ENCODE data around the gene CDCA5.
A peak's percentile ranks its signal among the peaks of the same experiment; 100 is the strongest.
"Not testable (repeated sequence)": the region's sequence is repeated elsewhere in the genome, so short reads cannot be mapped to it uniquely, and the experiment has no call there.

Gene CDCA5

GRCh38 chr11:65124480-65125196 is 40.8 kb upstream of the CDCA5 start:
- TF ChIP-seq CTCF (IDR thresholded peaks at IDR 0.05), result no peak
- Histone ChIP-seq H3K4me3 (no peak overlapping the region), H3K27ac (no peak overlapping the region)
- peak; percentile 56 for DNase-seq (ENCODE audit: low spot score)

- Histone ChIP-seq H3K4me3 (peak within 1 kb of the TSS; percentile 77), H3K27ac (peak within 1 kb of the TSS; percentile 92 to 97)
- peak; percentile 98 for DNase-seq (ENCODE audit: low spot score)
- no peak for TF ChIP-seq CTCF (IDR thresholded peaks at IDR 0.05)
These were observed 38.2 kb upstream of the CDCA5 start, which contains the start of the genes FAU and MRPL49 for GRCh38 chr11:65121865-65122696. Gene FAU (minus strand): TSS chr11:65122134. CDS start chr11:65121813, 321 bp downstream. Gene MRPL49 (plus strand): TSS chr11:65122321. CDS start chr11:65122347, 26 bp downstream.

- no peak for TF ChIP-seq CTCF (IDR thresholded peaks at IDR 0.05)
- peak overlapping the region; percentile 77 for H3K4me3 ChIP-seq
- no peak for DNase-seq (ENCODE audit: low spot score)
- H3K27ac ChIP-seq, result peak overlapping the region; percentile 92 to 97
These were observed 37.6 kb upstream of the CDCA5 start for GRCh38 chr11:65121447-65121864.

GRCh38 chr11:65120831-65121230 is 37.0 kb upstream of the CDCA5 start:
- TF ChIP-seq CTCF (IDR thresholded peaks at IDR 0.05), result no peak
- peak overlapping the region; percentile 77 for H3K4me3 ChIP-seq
- no peak overlapping the region for H3K27ac ChIP-seq
- no peak for DNase-seq (ENCODE audit: low spot score)

GRCh38 chr11:65119670-65119995 is 35.8 kb upstream of the CDCA5 start:
- TF ChIP-seq CTCF (IDR thresholded peaks at IDR 0.05), result no peak
- no peak overlapping the region for H3K4me3 ChIP-seq
- no peak for DNase-seq (ENCODE audit: low spot score)
- H3K27ac ChIP-seq, result no peak overlapping the region

GRCh38 chr11:65118891-65119669 is 35.2 kb upstream of the CDCA5 start:
- not testable (repeated sequence) for H3K27ac ChIP-seq; DNase-seq (ENCODE audit: low spot score); H3K4me3 ChIP-seq

Measured in coronary artery (tissue), 2 donors.